OCI-LY1 (cell line): ENCODE measurements around the gene CHRM5.

Source experiments
- EZH2 ChIP-seq: fragments of 200-600 bp; sonication (generic), shearing (Covaris generic); IDR thresholded peaks from 2 replicates; pipeline ENCODE4 v1.8.0; 2017; ENCODE audit warnings: borderline replicate concordance, mixed run types, mild to moderate bottlenecking, antibody characterized with exemption, low read length, moderate library complexity, mixed read lengths
- TF ChIP-seq, protein P1 (sequence below): fragments of 200-600 bp; sonication (generic), shearing (Covaris generic); IDR thresholded peaks from 2 replicates; pipeline ENCODE4 v1.5.1; 2017; ENCODE audit warnings: mild to moderate bottlenecking, antibody characterized with exemption, low read length, moderate library complexity, mixed read lengths

DNA sequence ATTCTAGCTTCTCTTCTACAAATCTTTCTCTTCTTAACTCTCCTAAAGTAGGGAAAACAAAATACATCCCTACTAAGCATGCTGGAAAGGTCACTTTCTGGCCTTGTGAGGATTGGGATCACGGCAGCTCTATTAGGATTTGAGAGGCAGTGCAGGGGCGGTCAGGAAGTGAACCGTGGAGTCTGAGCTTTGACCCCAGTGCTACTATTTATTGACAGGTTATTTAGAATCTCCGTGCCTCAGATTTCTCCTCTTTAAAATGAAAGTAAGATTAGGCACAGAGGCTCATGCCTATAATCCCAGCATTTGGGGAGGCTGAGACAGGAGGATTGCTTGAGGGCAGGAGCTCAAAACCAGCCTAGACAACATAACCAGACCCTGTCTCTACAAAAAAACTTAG lies 42.0 kb upstream of the CHRM5 start:
- no peak for TF ChIP-seq EZH2
- TF ChIP-seq, protein P1, sequence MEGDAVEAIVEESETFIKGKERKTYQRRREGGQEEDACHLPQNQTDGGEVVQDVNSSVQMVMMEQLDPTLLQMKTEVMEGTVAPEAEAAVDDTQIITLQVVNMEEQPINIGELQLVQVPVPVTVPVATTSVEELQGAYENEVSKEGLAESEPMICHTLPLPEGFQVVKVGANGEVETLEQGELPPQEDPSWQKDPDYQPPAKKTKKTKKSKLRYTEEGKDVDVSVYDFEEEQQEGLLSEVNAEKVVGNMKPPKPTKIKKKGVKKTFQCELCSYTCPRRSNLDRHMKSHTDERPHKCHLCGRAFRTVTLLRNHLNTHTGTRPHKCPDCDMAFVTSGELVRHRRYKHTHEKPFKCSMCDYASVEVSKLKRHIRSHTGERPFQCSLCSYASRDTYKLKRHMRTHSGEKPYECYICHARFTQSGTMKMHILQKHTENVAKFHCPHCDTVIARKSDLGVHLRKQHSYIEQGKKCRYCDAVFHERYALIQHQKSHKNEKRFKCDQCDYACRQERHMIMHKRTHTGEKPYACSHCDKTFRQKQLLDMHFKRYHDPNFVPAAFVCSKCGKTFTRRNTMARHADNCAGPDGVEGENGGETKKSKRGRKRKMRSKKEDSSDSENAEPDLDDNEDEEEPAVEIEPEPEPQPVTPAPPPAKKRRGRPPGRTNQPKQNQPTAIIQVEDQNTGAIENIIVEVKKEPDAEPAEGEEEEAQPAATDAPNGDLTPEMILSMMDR, result no peak
